GM19452 (cell line): ENCODE results near the gene LDLRAP1.

Experiments
- ATAC-seq: cut with Tn5 transposase; IDR thresholded peaks from one replicate; pipeline ENCODE4 v1.9.1; 2021; ENCODE audit not compliant: unreplicated experiment

LDLRAP1 gene

DNA sequence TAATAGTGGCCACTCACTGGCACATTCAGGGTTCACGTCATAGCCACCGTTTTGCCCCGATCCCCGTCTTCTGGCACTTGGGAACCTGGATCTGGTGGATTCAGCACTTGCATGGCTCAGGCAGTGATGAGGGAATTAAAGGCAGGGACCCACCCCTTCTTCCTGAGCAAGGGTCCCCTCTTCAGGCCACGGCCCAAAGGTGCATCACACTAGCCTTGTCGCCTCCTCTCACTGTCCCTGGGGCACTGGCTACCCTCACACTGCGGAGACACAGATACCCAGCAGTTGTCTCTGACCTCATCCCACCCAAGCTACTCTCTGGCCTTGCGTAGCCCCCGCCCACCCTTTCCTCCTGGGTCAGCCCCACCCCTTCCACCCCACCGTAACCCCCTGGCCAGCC lies 19.9 kb upstream of the LDLRAP1 start:
- ATAC-seq: no peak

DNA sequence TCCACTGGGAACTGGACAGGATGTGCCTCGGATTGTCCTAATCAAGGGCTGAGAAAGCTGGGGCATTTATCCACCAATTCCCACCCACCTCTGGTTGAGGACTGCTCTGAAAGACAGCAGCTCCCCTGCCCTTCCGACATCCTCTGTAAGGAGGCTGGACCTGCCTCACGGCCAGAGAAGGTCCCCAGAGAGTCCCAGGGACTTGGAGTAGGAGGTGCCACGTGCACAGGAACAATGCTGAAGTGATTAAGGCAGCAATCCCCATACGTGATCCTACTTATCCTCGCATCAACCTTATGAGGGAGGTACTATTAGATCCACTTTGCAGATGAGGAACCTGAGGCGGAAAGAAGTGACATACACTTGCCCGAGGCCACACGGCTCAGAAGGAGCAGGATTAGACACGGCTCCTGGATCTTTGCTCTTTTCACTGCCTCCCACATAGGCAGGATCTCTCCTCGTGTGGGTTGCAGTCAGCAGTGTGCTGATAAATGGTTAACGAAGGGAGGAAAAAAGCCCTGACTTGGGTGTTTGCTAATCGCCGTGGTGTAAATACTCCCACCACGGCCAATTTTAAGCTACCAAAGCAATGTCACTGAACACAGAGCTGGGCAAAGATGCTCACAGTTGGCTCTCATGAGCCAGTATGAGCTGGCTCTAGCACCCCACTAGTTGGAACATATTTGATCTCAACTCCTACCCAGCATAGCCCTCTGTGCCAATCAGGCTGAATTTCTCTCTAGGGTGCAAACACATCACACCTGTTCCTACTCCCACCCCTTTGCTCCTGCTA lies 18.6 kb upstream of the LDLRAP1 start:
- no peak for ATAC-seq

- ATAC-seq: no peak
These were observed 18.1 kb upstream of the LDLRAP1 start for GRCh38 chr1:25525361-25525688.

DNA sequence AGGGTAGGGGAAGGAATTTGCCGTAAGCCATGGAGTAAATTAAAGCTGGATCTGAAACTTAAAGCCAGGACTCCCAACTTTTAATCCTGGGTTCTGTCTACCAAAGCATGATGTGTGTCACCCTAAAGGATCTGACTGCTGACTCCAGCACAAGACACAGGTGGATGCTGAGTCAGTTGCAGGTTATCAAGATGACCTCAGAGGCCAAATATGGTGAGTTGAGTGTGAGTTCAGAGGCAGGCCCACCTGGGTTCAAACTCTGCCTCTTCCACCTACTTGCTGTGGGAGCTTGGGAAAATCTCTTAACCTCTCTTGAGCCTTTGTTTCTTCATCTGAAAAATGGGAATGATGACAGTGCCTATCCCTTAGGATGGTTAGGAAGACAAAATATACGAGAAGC lies 16.7 kb upstream of the LDLRAP1 start:
- ATAC-seq: no peak

GRCh38 chr1:25527226-25527846 lies 16.1 kb upstream of the LDLRAP1 start:
- no peak for ATAC-seq

DNA sequence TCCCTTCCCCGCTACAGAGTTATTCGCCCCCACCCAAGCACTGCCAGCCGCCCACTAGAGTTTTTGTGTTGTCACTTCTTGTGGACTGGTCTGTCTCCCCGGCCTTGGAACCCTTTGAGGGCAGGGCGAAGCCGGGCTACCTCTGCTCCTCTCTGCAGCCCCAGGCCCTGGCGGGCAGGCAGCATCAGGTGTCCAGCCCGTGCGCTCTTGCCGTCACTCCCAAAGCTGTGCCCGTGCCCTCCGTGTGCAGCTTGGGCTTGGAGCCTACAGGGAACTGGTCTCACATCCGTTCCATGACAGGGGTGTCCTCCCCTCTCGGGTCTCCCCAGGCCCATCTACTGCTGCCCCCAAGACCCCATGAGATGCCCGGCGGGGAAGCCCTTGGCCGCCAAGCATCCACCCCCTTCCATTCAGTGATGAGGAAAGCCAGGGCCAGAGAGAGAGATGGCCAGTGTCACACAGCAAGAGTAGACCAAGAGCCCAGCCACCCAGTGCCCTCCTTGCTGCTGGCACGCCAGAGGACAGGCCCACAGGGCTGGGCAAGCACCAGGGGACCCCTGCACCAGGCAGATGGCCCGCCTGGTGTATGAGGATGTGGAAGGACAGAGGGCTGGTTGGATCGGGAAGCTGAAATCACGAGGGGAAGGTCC lies 15.3 kb upstream of the LDLRAP1 start:
- no peak for ATAC-seq

GRCh38 chr1:25528881-25529517 lies 14.4 kb upstream of the LDLRAP1 start:
- ATAC-seq: no peak

GRCh38 chr1:25529518-25530185 lies 13.8 kb upstream of the LDLRAP1 start:
- no peak for ATAC-seq

- no peak for ATAC-seq
These were observed 13.0 kb upstream of the LDLRAP1 start for GRCh38 chr1:25530186-25531081.

DNA sequence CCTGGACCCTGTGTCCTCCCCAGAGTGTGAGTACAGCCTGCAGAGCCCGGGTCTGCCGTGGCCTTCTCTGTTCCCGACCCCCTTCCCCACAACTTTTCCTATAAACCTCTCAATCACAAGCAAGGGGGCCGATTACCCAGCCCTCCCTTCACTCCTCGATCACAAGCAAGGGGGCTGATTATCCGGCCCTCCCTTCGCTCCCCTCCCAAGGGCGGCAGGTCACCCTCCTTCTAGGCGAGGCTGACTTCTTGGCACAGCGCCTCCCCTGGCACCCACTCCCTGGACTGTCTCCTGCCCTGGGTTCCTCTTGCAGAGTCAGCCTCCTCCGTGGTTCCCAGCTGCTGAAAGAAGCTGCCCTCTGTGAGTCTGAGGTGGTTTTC lies 12.3 kb upstream of the LDLRAP1 start:
- ATAC-seq: no peak

- ATAC-seq: no peak
These were observed 10.4 kb upstream of the LDLRAP1 start for GRCh38 chr1:25532970-25533369.

GRCh38 chr1:25533775-25534409 lies 9.5 kb upstream of the LDLRAP1 start:
- no peak for ATAC-seq

GRCh38 chr1:25534410-25534788 lies 9.0 kb upstream of the LDLRAP1 start:
- ATAC-seq: no peak

GRCh38 chr1:25536124-25536523 lies 7.3 kb upstream of the LDLRAP1 start:
- ATAC-seq: no peak

DNA sequence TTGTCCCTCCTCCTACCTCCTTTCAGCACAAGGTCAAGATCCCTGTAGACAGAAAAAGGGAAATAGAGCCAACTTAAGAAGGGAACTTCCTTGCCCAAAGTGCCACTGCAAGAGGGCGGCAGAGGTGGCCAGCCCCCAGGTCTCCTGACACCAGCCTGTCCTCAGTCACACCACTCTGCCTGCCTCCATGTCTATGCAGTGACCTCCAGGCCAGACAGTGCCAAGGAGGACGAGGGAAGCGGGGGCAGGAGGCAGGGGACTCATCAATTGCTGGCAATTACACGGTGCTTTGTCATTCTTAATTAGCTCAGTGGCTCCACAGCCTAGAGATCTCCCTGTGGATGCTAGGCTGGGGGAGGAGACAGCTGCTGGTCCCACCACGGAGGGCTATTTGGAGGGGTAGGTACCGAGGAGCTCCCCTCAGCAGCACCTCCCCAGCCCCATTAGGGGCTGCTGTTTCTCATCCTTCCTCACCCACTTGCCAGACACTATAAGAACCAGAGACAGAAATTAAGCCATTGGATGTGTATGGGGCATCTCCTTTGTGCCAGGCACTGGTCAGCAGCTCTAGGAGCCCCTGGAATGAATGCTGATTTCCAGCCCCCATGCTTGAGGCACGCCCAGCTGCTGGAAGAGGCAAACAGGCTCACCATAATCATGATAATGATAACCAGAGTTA lies 6.1 kb upstream of the LDLRAP1 start:
- ATAC-seq: no peak

DNA sequence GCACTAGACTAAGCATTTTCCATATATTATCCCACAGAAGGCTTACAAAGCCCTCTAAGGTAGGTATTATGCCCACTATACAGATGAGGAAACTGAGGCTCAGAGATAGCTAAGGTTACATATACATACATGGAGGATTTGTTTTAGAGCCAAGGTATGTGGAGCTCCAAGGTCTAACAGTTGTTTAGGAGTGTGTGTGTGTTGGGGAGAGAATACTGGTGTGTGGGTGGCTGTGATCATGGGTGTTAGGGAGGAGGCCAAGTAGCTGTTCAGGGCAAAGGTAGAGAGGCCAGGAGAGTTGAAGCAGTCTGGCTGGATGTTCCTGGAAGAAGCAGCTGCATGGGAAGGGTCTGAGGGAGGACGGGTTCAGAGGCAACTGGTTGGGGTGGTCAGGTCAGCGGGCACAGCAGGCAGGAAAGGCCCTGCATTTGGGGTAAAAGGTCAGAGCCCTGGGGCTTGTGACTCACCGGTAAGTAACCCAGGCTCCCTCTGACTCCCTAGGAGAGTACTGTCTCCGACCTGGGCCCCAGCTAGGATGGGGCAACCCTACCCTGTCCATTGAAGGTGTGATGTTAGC lies 5.1 kb upstream of the LDLRAP1 start:
- ATAC-seq: no peak

GRCh38 chr1:25540750-25541342 lies 2.6 kb upstream of the LDLRAP1 start:
- ATAC-seq: no peak

GRCh38 chr1:25541425-25541824 lies 2.0 kb upstream of the LDLRAP1 start:
- no peak for ATAC-seq
